ENCODE data around the gene SIM2. TPM values are rescaled to one million over a fixed set of nuclear protein-coding genes. Genes with fewer than 3 reads are reported as not detected.

SIM2 gene
- total RNA-seq, 4 donors from 2014 or later, result 1.2 TPM; not detected in 3

DNA sequence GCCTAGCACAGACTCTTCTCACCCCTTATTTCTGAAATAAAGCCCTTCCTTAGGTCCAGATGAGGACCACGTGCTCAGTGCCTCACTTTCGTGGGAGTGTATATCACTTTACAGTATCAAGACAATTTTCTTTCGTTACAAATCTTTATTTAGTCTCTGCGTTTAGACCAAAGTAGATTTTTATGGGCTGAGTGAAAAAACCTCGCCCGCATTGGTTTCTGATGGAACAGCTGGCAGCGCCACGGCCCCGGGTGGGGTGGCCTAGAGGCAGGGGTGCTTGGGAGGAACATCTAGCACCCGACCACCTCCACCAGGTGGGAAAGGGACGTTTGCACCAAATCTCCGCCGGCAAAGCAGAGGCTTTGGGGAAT lies 7.6 kb downstream of the SIM2 start:
- Histone ChIP-seq H3K4me1 (peaks cover 58% of the 10 kb centered on the region), H3K9me3 (no peaks in the 10 kb centered on the region), H3K27me3 (peaks cover 100% of the 10 kb centered on the region), H3K36me3 (no peaks in the 10 kb centered on the region), H3K4me3 (no peak overlapping the region), H3K27ac (no peak overlapping the region)
- WGBS, result 22% methylated on average over 13 of the region's 13 CpGs
- TF ChIP-seq POLR2AphosphoS5 (IDR thresholded peaks at IDR 0.05) (no peak), EP300 (IDR thresholded peaks at IDR 0.05) (no peak), POLR2A (IDR thresholded peaks at IDR 0.05) (no peak)
- TF ChIP-seq, protein P1, sequence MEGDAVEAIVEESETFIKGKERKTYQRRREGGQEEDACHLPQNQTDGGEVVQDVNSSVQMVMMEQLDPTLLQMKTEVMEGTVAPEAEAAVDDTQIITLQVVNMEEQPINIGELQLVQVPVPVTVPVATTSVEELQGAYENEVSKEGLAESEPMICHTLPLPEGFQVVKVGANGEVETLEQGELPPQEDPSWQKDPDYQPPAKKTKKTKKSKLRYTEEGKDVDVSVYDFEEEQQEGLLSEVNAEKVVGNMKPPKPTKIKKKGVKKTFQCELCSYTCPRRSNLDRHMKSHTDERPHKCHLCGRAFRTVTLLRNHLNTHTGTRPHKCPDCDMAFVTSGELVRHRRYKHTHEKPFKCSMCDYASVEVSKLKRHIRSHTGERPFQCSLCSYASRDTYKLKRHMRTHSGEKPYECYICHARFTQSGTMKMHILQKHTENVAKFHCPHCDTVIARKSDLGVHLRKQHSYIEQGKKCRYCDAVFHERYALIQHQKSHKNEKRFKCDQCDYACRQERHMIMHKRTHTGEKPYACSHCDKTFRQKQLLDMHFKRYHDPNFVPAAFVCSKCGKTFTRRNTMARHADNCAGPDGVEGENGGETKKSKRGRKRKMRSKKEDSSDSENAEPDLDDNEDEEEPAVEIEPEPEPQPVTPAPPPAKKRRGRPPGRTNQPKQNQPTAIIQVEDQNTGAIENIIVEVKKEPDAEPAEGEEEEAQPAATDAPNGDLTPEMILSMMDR (IDR thresholded peaks at IDR 0.05), result no peak
- DNase-seq (ENCODE audit: low spot score in 2 of 2), result no peak

DNA sequence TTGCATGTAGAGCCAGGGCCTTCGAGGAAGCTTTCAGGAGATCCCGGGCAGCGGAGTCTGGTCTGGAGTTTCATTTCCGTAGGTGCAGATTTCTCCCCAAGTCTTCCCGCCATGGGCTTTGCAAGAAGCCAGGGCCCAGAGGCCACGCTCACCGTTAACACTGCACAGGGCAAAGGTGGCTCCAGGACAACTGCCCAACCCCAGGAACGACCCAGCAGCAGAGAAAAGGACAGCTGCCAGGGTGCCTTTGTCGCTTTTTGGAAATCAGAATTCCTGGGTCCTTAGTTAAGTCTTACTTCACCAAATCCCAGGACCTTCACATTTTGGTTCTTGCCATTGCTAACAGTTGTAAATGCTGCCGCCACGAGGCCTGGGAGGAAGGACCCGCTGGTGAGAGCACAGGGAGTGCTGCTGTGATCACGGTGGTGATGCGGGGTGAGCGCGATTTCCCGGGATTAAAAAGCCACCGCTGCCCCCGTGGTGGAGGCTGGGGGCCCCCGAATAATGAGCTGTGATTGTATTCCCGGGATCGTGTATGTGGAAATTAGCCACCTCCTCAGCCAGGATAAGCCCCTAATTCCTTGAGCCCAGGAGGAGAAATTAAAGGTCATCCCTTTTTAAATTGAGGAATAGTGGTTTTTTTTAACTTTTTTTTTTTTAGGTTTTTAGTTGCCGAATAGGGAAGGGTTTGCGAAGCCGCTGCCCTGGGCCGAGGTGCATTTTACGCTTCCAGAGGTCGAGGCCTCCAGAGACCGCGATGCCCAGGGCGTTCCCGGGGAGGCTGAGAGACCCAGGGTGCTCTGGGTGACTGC lies 8.2 kb downstream of the SIM2 start:
- Histone ChIP-seq H3K27me3 (peaks cover 100% of the 10 kb centered on the region), H3K4me3 (no peak overlapping the region), H3K27ac (no peak overlapping the region), H3K36me3 (no peaks in the 10 kb centered on the region), H3K4me1 (peaks cover 57% of the 10 kb centered on the region), H3K9me3 (no peaks in the 10 kb centered on the region)
- TF ChIP-seq EP300 (IDR thresholded peaks at IDR 0.05), result no peak
- TF ChIP-seq POLR2A (IDR thresholded peaks at IDR 0.05), result no peak
- TF ChIP-seq, protein P1 (IDR thresholded peaks at IDR 0.05), result no peak
- 25% methylated on average over 31 of the region's 32 CpGs for WGBS
- peak in 1 of 2 donors; percentile 78 for DNase-seq (ENCODE audit: low spot score in 2 of 2)

DNA sequence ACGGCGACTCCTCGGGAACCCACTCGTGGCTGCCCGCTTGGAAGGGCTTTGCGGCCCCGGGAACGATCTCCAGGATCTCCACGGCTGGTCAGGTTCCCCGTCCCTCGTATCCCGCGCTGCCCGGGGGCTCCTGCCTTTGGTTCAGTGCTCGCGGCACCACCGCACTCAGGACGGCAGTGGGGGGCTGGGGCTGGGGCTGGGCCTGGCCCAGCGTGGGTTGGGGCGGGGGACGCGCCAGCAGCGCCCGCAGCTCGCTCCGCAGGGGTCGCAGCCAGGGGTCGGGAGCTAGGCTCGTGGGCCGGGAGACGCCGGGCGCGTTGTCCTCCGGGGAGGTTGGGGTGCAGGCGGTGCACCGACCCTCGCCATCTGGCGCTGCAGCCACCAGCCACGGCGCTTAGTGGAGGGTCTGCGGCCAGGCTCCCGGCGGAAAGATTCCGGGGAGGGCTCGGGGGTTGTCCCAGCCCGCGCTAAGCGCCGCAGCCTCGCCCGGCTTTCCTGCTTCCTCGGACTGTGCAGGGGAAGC lies 8.9 kb downstream of the SIM2 start:
- Histone ChIP-seq H3K4me1 (peaks cover 57% of the 10 kb centered on the region), H3K4me3 (peak overlapping the region; percentile 34), H3K27me3 (peaks cover 100% of the 10 kb centered on the region), H3K36me3 (no peaks in the 10 kb centered on the region), H3K9me3 (no peaks in the 10 kb centered on the region), H3K27ac (no peak overlapping the region)
- 16% methylated on average over 20 of the region's 53 CpGs for WGBS
- TF ChIP-seq, protein P1 (IDR thresholded peaks at IDR 0.05), result no peak
- TF ChIP-seq POLR2AphosphoS5 (IDR thresholded peaks at IDR 0.05) (no peak), EP300 (IDR thresholded peaks at IDR 0.05) (no peak), POLR2A (IDR thresholded peaks at IDR 0.05) (no peak)
- peak in 1 of 2 donors; percentile 70 for DNase-seq (ENCODE audit: low spot score in 2 of 2)

DNA sequence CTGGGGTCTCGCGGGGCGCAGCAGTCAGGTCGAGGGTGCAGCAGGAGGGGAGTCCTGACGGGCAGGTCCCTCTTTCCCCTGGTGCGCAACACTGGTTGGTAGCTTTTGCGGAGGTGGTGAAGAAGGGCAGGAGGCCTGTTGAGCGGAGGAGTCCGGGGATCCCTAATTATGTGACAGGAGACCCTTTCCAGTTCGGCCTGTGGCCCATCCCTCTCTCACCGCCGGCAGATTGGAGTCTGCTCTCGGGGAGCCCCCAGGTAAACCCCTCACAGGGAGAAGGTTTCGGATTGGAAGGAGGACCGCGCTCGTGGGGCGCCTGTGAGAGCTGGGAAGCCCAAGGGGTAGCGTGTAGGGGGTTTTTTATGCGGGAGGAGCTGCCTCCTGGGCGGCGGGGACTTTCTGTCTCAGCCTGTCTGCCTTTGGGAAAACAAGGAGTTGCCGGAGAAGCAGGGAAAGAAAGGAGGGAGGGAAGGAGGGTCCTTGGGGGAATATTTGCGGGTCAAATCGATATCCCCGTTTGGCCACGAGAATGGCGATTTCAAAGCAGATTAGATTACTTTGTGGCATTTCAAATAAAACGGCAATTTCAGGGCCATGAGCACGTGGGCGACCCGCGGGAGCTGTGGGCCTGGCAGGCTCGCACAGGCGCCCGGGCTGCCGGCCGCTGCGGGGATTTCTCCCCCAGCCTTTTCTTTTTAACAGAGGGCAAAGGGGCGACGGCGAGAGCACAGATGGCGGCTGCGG lies 9.5 kb downstream of the SIM2 start:
- H3K4me3 ChIP-seq, result peak overlapping the region; percentile 34

More for the DNA sequence above, 9.5 kb downstream of the SIM2 start:
- no peak overlapping the region for H3K27ac ChIP-seq
- peaks cover 57% of the 10 kb centered on the region for H3K4me1 ChIP-seq
- DNase-seq (ENCODE audit: low spot score in 2 of 2), result peak in 1 of 2 donors; percentile 43
- TF ChIP-seq POLR2A (IDR thresholded peaks at IDR 0.05), result no peak
- no peak for TF ChIP-seq POLR2AphosphoS5 (IDR thresholded peaks at IDR 0.05)
- TF ChIP-seq EP300 (IDR thresholded peaks at IDR 0.05), result no peak
- TF ChIP-seq, protein P1 (IDR thresholded peaks at IDR 0.05), result no peak
- H3K27me3 ChIP-seq, result peaks cover 98% of the 10 kb centered on the region
- WGBS, result 10% methylated on average over 33 of the region's 44 CpGs
- no peaks in the 10 kb centered on the region for H3K36me3 ChIP-seq
- no peaks in the 10 kb centered on the region for H3K9me3 ChIP-seq

Measured in suprapubic skin (tissue), 4 donors.